ENCODE data around the gene RHBDF2. TPM values are rescaled to one million over a fixed set of nuclear protein-coding genes. Genes with fewer than 3 reads are reported as not detected.

Gene RHBDF2
- total RNA-seq, 1 experiment from 2014 or later: 19.7 TPM

DNA sequence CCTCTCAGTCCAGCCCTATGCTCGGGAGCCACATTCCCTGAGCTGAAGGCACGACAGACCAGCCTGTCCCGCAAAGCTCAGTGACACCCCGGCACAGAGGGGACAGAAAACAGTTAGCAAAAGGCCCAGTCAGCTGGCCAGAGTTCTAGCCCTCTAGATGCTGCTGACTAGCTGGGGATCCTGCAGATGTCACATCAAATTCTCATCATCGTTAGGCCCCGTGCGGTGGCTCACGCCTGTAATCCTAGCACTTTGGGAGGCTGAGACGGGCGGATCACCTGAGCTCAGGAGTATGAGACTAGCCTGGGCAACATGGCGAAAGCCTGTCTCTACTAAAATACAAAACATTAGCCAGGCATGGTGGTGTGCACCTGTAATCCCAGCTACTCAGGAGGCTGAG is 65.5 kb downstream of the RHBDF2 start:
- Histone ChIP-seq H2BK15ac (ENCODE audit: low read depth, low read length) (no peak overlapping the region), H3K18ac (ENCODE audit: insufficient read length, low read depth, low read length) (no peak overlapping the region), H2BK5ac (ENCODE audit: insufficient read length, low read length) (no peak overlapping the region), H3K27ac (ENCODE audit: insufficient read length, low read depth, low read length) (no peak overlapping the region), H4K5ac (ENCODE audit: insufficient read length, low read depth, low read length) (no peak overlapping the region), H2AK5ac (ENCODE audit: insufficient read length, low read length) (no peak overlapping the region), H3K27me3 (ENCODE audit: insufficient read depth, low read length) (no peaks in the 10 kb centered on the region), H3K56ac (ENCODE audit: insufficient read length, low read depth, low read length) (no peak overlapping the region), H3K14ac (ENCODE audit: insufficient read depth, low read length) (no peak overlapping the region; the same call in 1 of the 2 replicates), H3T11ph (ENCODE audit: low read length) (no peak overlapping the region), H3K9me3 (ENCODE audit: control insufficient read depth, low read depth, low read length) (no peaks in the 10 kb centered on the region), H3K4ac (ENCODE audit: low read depth, low read length) (no peak overlapping the region), H2BK120ac (ENCODE audit: low read depth, low read length, poor library complexity, severe bottlenecking) (peak overlapping the region; percentile 5), H2BK20ac (ENCODE audit: low read depth, low read length, poor library complexity, severe bottlenecking) (no peak overlapping the region), H3K4me2 (ENCODE audit: insufficient read depth, insufficient read length, low read length) (no peak overlapping the region), H2BK12ac (ENCODE audit: insufficient read length, low read depth, low read length) (no peak overlapping the region), H3K9ac (ENCODE audit: extremely low read depth, insufficient read length, low read length) (no peak overlapping the region), H4K8ac (replicated peaks; ENCODE audit: insufficient read length, low read depth, low read length) (no peak overlapping the region), H3K23me2 (ENCODE audit: insufficient read length, low read depth, low read length, poor library complexity, severe bottlenecking) (no peaks in the 10 kb centered on the region), H4K20me1 (ENCODE audit: control insufficient read depth, insufficient read depth, insufficient read length) (no peaks in the 10 kb centered on the region), H3K79me1 (ENCODE audit: insufficient read depth, low read depth, low read length, poor library complexity, severe bottlenecking) (peaks cover 12% of the 10 kb centered on the region), H3K79me2 (ENCODE audit: insufficient read depth, low read length) (peaks cover 42% of the 10 kb centered on the region; the same call in 1 of the 2 replicates), H2AFZ (ENCODE audit: low read length) (no peak overlapping the region), H3K23ac (ENCODE audit: insufficient read length, low read depth, low read length) (no peak overlapping the region), H4K91ac (ENCODE audit: insufficient read length, low read depth, low read length) (no peak overlapping the region), H3K4me1 (ENCODE audit: insufficient read depth, low read length) (peaks cover 26% of the 10 kb centered on the region; the same call in 1 of the 2 replicates)
- H3K4me1 Mint-ChIP-seq: peaks cover 47 to 52% of the 10 kb centered on the region in 2 experiments
- TF ChIP-seq, protein P1, sequence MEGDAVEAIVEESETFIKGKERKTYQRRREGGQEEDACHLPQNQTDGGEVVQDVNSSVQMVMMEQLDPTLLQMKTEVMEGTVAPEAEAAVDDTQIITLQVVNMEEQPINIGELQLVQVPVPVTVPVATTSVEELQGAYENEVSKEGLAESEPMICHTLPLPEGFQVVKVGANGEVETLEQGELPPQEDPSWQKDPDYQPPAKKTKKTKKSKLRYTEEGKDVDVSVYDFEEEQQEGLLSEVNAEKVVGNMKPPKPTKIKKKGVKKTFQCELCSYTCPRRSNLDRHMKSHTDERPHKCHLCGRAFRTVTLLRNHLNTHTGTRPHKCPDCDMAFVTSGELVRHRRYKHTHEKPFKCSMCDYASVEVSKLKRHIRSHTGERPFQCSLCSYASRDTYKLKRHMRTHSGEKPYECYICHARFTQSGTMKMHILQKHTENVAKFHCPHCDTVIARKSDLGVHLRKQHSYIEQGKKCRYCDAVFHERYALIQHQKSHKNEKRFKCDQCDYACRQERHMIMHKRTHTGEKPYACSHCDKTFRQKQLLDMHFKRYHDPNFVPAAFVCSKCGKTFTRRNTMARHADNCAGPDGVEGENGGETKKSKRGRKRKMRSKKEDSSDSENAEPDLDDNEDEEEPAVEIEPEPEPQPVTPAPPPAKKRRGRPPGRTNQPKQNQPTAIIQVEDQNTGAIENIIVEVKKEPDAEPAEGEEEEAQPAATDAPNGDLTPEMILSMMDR (conservative IDR thresholded peaks at IDR 0.05): no peak
- no peaks in the 10 kb centered on the region for H3K9me3 Mint-ChIP-seq
- H3K4me3 Mint-ChIP-seq: no peak overlapping the region
- H3K27me3 Mint-ChIP-seq (ENCODE audit: low read depth): no peaks in the 10 kb centered on the region
- DNase-seq: no peak
- peaks cover 0 to 3% (median 0%) of the 10 kb centered on the region in 3 experiments; a peak in 4 of 7 replicates for H3K36me3 Mint-ChIP-seq (ENCODE audit: insufficient read depth in 1 of 3, low read depth in 3 of 3)
- WGBS (ENCODE audit: extremely low coverage, insufficient read length, low lambda C conversion rate): no CpG with 5 or more reads among the region's 11 CpGs
- peak overlapping the region; percentile 46 to 73 (median 64); a peak in 3 of 7 replicates for H3K27ac Mint-ChIP-seq

Measured in H9 (cell line).